Right renal pelvis (tissue), 4 donors: ENCODE data around the gene TEX22. TPM values are rescaled to one million over a fixed set of nuclear protein-coding genes. Genes with fewer than 3 reads are reported as not detected.

Experiments
- DNase-seq, 4 donors: peaks; one replicate each; pipeline ENCODE4 v3.0.0-alpha.2; 2013; ENCODE audit warnings: low read depth in 4 of 4, low spot score in 3 of 4, missing footprints in 1 of 4
- polyA plus RNA-seq, 4 donors: library from polyadenylated mRNA; unstranded; fragments of 120-200 nt; gene quantifications; one replicate each; pipeline ENCODE4 v1.2.1, GENCODE V29; 2013; ENCODE audit not compliant: insufficient read length in 4 of 4

The TEX22 gene
- polyA plus RNA-seq, 4 donors: 1.0 to 2.4 (median 1.9) TPM

DNA sequence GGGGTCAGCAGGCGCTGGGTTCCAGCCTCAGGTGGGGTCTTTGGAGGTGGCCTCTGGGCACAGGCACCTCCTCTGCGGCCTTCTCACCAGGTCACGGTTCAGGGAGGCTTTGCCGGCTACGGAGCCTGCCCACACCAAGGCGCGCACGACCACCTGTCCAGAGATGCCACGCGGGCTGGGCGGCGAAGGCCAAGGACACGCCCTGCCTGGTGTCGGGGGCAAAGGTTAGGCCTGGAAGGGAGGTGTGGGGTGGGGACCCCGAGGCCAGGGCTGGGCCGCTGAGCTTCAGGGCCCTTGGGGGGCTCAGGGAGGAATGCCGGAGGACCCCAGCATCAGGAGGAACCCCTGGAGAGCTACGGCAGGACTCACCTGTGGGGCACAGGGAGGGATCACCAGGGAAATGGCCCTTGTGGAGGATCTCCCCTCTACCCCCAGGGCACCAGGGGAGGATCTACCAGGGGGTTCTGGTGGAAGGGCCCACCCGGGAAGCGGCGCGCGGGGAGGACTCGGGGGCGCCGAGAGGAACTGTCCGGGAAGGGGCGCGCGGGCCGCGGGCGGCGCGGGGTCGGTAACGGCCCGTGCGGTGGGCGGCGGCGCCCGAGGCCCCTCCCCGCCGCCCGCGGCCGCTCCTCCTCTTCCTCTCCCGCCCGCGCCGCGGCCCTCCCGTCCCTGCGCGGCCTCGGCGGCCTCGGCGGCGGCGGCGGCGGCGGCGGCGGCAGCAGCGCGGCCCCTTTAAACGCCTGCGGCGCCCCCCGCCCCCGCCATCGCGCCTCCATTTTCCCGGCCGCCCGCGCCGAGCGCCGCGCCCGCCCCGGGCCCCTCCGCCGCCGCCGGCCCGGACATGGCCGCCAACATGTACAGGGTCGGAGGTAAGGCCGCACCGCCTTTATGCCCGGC is 21.1 kb downstream of the TEX22 start, which contains the start of gene MTA1:
Gene MTA1, plus strand, starts transcription at position 633 of the 897 bp plus-strand sequence. Its CDS starts 209 bp downstream, at position 842.
- no peak for DNase-seq

- no peak for DNase-seq
Measured at GRCh38 chr14:105420101-105420973, 22.0 kb downstream of the TEX22 start.

DNA sequence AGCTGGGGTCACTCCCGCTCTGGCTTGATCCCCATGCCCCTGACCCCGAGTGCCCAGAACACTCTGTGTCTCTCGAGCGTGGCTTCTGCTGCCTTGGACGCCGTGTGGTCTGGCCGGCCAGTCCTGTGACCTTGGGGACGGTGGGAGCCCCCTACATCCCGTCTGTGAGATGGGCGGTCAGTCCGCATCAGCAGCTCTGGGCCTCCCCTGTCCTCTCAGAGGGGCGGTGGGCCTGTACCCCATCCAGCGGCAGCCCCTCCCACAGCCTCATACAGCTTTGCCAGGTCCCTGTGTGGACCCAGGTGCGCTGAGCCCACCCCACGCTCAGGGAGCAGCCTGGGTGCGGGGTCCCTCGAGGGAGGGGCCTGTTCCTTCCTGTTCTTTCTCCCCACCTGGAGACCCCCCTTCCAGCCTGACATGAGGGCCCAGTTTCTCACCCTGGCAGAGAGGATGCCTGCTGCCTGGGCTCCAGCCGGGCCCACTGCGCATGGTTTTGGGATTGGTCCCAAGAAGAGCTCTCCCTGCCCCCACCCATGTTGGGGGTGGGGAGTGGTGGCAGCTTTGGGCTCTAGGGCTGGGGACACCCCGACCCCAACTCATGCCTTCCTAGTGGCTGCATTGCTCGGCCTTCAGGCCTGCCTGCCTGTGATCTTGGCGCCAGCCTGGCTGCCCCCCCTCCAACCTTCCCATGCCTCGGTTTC is 22.8 kb downstream of the TEX22 start:
- no peak for DNase-seq

DNA sequence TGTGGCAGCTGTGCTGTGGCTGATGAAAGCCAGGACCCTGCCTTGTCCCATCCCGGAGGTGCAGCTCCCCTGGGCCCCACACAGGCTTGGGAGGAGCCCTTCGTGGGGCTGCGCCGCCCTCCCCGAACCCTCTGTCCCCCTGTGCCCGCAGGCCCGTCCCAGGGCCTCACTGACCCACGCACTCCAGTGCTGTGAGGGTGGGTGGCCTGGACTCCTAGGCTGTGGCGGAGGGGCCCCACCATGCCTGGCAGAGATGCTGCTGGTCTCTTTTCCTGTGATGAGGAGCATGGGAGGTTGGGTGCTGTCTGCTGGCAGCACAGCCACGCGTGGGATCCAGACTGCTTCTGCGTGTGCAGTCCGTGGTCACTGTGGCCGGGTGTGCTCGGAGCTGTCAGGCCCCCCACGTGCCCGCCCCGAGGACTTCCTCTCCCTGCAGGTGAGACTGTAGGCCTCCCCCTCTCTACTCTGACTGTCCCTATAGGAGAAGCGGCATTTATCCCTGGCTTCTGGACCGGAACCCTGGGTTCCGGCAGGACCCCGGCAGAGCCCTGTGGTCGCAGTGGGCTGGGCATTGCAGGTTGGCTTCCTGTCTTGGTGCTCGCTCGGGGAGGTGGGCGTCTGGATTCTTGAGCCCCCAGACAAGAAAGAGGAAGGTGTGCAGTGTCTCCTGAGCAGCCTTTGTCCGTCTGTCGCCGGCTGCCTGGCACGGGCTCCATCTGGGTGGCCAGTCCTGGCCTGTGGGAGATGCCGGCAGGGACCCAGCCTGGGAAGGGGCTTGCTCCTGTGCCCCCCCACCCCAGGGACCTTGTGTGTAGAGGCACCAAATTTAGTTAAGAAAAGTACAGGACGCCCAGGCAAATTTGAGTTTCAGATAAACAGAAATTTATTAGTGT is 23.6 kb downstream of the TEX22 start:
- no peak for DNase-seq

- DNase-seq: no peak
Measured at GRCh38 chr14:105422695-105423487, 24.6 kb downstream of the TEX22 start.

DNA sequence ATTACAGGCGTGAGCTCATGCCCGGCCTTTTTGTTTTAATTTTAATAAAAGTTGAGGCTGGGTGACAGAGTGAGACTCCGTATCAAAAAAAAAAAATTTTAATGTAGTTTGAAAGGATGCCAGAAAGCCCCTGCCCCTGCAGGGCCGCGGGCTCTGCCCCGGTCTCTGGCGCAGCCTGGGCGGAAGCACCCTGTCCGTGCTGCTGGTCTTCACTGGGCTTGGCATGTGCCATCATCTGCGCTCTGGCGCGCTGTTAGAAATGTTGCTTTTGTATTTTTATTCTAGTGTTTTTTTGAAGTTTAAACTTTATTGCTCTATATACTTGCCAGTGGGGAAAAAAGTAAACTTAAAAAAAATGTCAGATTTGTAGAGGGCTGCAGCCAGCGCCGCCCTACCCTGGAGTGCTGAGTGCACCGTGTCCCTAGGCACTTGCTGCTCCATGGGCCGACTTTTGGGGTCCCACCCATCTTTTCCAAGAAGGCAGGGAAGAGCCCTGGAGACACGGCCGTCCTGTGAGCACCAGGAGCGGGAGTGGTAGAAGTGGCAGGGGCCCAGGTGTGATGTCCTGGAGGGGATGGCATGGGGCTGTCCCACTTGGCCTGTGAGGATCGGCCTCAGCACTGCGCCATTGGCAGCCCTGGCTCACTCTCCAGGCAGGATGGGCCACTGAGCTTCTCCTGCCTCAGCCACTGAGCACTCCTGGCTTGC is 25.3 kb downstream of the TEX22 start:
- DNase-seq: no peak

DNA sequence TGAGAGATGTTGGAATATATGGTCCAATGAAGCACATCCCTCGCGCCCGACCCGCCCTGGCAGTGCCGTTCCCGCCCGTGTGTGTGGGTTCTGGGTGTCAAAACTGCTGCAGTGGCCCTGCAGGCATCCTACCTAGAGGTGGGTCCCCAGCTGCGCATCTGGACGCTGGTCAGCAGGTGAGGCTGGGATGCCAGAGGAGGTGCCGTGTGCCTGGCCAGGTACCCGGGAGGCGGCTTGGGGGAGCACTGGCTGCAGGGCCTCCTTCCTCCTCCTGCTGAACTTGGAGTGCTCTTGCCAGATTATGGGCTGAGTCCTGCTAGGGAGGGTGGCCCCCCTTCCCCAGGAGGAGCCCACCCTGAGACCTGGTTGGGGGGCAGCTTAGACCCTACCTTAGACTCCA is 26.5 kb downstream of the TEX22 start:
- DNase-seq: no peak

GRCh38 chr14:105425823-105426247 is 27.5 kb downstream of the TEX22 start:
- no peak for DNase-seq

DNA sequence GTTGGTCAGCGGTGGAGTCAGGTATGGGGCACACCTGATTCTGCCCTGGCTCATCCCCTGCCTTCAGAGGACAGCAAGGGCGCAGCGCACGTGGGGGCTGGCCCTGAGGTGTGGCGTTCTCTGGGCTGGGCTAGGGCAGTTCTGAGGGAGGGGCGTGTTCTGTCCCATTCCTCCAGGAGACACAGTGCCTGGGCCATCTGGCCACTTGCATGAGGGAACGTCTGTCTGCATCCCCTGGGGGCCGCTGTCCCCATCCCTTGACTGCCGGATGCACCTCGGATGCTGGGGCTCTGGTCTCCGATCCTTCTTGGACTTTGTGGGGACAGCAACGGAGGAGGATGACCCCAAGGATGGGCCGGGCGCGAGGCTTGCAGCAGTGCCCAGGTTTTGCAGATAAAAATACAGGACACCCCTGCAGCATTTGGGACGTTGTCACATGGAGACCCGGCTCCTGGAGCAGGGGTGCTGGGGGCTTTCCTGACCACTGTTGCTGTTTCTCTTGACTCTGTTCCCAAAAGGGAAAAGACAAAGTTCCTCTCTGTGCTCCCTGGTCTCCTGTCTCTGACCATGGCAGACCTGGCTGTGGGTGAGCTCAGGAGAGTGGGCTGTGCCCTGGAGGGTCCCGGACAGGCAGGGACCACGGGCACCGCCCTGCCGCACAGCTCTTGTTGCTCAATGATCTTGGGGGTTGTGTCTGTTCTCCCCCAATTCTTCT is 28.2 kb downstream of the TEX22 start:
- no peak for DNase-seq

- no peak for DNase-seq
Measured at GRCh38 chr14:105427412-105427811, 29.1 kb downstream of the TEX22 start.

- no peak for DNase-seq
Measured at GRCh38 chr14:105427936-105428485, 29.7 kb downstream of the TEX22 start.

DNA sequence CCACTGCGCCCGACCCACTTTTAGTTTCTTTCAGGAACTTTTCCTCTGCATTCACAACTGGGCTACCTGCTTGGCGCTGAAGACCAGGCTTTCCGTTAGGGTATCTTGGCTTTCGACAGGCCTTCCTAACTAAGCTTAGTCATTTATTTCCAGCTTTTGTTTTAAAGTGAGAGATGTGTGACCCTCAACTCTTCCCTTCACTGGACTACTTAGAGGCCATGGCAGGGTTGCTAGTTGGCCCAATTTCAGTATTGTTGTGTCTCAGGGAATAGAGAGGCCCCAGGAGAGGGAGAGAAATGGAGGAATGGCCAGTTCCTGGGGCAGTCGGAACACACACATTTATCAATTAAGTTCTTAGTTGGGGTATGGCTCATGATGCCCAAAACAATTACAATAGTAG is 31.7 kb downstream of the TEX22 start:
- DNase-seq: no peak

DNA sequence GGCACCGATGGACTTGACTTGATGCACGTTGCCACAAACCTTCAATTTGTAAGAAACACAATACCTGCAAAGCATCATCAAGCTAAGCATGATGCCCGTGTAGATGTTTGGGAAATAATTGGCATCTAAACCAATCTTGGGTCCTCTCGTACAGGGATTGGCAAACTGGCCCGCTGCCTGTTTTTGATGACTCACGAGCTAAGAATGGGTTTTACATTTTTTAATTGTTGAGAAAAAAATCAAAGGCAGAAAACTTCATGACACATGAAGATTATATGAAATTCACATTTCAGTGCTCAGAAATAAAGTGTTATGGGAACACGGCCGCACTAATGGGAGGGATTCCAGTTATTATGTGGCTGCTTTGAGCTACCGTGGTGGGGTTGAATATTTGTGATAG is 32.2 kb downstream of the TEX22 start:
- no peak for DNase-seq

DNA sequence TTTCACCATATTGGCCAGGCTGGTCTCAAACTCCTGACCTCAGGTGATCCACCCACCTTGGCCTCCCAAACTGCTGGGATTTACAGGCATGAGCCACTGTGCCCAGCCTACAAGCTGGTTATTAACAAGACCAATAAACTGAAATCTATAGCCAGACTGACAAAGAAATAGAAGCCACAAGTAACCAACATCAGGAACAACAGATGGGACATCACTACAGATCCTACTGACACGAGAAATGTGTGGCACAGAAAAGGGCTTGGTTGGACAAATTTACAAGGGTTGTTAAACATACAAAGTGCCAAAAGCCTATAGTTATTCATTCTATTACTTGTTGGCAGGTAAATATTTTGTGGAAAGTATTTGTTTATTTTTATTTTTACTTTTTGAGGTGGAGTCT is 32.9 kb downstream of the TEX22 start:
- DNase-seq: no peak

- DNase-seq: no peak
Measured at GRCh38 chr14:105432657-105433056, 34.3 kb downstream of the TEX22 start.

DNA sequence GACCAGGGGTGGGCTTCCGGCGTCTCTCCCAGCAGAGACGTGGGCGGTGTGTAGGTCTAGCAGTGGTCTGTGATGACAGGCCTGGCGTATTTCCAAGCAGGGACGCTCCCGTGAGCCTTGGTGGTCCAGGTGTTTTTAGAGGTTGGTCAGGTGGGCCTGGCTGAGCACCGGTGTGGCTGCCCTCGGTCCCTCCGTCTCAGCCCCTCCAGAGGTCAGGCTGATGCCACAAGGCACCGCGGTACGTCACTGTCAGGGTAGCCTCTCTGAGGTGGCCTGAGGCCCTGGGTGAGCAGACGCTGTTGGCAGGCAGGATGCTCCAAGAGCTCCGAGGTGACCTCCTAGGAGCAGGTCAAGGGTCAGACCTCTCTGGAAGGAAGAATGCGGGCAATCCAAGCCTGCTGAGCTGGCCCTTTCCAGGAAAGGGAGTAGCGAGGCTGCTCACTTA is 34.8 kb downstream of the TEX22 start:
- no peak for DNase-seq

DNA sequence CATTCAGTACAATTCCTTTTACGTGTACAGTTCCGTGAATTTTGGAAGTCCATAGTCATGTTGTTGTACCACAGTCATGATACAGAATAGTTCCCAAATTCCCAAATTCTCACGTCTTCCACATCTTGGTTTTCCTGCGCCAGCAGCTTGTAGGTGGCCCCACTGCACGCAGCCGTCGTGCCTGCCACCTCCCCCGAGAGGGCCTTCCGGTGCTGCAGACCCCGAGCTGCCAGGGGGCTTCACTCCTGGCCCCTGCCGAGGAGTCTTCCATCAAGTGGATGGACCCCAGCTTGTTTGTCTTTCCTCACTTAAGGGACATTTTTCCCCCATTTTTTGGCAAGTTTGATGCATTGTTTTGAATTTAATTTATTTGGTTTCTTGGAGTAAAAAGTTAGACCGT is 38.1 kb downstream of the TEX22 start:
- no peak for DNase-seq
